LNCaP clone FGC (cell line): ENCODE data around the gene CTXN3.
"Not testable (repeated sequence)": the region's sequence is repeated elsewhere in the genome, so short reads cannot be mapped to it uniquely, and the experiment has no call there.

Experiments used
- DNase-seq: peaks from one replicate; pipeline ENCODE4 v3.0.0-alpha.2; 2011; ENCODE audit warnings: low read depth
- H3K4me3 ChIP-seq: 2 replicates; pipeline ENCODE4 v1.5.1; 2011; ENCODE audit warnings: mild to moderate bottlenecking, low read depth, low read length, control low read depth
- CTCF ChIP-seq: IDR thresholded peaks from 2 replicates; pipeline ENCODE4 v1.5.1; 2012; ENCODE audit warnings: mild to moderate bottlenecking; ENCODE audit not compliant: control insufficient read depth, insufficient read depth; ENCODE audit errors: extremely low read depth

CTXN3 gene

DNA sequence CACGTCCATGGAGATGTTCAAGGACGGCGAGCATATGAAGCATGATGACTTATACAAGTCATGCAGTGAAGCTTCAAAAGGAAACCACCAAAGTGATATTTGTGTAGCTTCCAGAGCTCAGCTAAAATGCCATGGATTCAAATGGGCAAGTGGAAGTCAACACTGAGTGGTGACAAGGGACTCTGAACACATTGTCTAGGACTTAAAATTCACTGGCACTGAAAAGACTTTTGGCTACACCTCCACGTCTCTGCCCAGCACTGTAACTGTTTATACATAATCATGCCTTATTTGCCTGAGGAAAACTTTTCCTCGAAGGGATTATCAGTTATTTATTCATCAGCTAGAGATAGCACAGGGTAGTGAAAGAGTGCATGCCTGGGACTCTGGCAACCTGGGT is 15.2 kb downstream of the CTXN3 start:
- TF ChIP-seq CTCF, result no peak
- no peak overlapping the region for H3K4me3 ChIP-seq
- no peak for DNase-seq

GRCh38 chr5:127665641-127666040 is 16.8 kb downstream of the CTXN3 start:
- no peak overlapping the region for H3K4me3 ChIP-seq
- TF ChIP-seq CTCF, result no peak
- DNase-seq, result no peak

DNA sequence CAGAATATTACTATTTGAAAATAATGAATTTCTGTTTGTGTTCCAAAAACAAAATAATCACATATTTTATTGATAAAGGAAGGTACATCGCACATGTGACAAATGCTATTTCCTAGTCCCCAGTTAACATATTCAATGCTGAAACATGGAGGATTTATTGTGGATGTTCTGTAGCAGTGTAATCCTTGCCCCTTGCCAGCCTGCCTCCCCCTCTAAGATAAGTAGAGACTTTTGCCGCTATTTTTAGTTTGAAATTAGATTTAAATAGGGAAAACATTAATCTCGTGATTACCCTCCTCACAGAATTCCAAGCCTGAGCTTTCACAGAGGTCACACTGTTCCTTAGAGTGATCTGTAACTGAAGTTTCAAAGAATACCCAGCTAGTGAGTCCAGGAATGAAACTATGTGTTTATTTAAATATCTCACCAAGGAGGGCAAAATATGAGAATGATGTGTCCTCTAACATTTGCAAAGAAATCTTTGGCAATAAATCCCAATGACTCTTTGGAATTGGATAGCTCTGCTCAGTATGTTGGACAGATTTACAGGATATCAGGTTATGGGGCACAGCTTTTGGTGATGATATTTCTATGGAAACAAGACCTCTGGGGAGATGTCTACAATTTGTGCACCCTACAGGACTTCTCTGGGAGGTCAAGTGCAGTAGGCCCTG is 17.3 kb downstream of the CTXN3 start:
- no peak for DNase-seq
- TF ChIP-seq CTCF, result no peak
- H3K4me3 ChIP-seq, result no peak overlapping the region

GRCh38 chr5:127667926-127668325 is 19.0 kb downstream of the CTXN3 start:
- DNase-seq, result peak; percentile 58
- no peak overlapping the region for H3K4me3 ChIP-seq
- no peak for TF ChIP-seq CTCF

- no peak for DNase-seq
- TF ChIP-seq CTCF, result no peak
- no peak overlapping the region for H3K4me3 ChIP-seq
These were observed 22.3 kb downstream of the CTXN3 start for GRCh38 chr5:127671218-127671617.

DNA sequence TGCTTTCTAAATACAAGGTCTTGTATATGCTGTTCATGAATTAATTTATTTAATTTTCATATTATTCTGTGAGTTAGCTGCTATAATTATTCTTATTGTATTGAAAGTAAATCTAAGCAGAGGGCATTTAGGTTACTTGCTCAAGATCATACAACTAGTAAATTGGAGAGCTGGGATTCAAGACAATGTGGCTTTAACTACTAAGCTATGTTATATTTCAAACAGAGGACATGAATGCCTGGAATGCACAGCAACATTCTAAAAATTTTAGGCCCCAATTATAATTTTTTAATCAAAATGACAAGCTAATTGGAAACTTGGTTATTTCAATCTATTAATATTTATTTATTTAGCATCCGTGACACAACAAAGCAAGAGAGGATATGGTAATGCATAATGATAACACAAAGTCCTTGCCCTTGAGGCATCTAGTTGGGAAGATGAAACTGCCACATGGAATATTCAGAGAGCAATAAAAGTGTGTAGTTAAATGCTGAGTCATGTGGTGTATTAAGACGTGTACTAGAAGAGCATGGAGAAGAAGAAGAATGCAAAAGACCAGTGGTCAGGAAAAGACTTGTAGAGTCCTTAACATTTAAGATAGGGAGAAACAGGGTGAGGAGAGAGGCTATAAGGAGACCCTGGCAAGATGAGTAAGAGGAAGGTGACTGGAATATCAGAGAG is 24.4 kb downstream of the CTXN3 start:
- no peak overlapping the region for H3K4me3 ChIP-seq
- no peak for TF ChIP-seq CTCF
- DNase-seq, result no peak

- not testable (repeated sequence) for H3K4me3 ChIP-seq, DNase-seq
These were observed 28.1 kb downstream of the CTXN3 start for GRCh38 chr5:127676951-127677350.

DNA sequence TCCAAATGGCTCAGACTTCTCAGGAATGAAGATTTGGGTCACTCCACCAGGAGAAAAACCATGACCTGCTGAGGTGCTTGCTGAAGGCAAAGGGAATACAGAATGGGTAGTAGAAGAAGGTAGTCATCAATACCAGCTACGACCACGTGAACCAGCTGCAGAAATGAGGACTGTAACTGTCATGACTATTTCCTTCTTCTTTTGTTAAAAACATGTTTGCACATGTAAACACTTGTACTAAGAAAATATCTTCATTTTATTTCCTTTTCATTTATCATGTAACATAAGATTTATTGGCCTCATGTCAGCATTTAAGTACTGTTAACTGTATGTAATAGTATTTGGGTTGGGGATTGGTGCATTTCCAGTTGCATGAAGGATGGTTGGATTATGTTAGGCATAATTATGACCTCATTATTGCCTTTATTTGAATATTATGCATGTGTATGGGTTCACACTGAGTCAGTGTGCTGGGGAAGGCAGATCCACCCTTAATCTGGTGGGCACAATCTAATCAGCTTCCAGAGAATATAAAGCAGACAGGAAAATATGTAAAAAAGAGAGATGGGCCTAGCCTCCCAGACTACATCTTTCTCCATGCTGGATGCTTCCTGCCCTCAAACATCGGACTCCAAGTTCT is 30.9 kb downstream of the CTXN3 start:
- DNase-seq, result not testable (repeated sequence)

More for the DNA sequence above, 30.9 kb downstream of the CTXN3 start:
- not testable (repeated sequence) for H3K4me3 ChIP-seq
